ENCODE measurements around the gene ENOX1. TPM values are rescaled to one million over a fixed set of nuclear protein-coding genes. Genes with fewer than 3 reads are reported as not detected.

The ENOX1 gene
- 0.68 and 1.1 TPM in 2 replicates for total RNA-seq (ENCODE audit: low replicate concordance)

DNA sequence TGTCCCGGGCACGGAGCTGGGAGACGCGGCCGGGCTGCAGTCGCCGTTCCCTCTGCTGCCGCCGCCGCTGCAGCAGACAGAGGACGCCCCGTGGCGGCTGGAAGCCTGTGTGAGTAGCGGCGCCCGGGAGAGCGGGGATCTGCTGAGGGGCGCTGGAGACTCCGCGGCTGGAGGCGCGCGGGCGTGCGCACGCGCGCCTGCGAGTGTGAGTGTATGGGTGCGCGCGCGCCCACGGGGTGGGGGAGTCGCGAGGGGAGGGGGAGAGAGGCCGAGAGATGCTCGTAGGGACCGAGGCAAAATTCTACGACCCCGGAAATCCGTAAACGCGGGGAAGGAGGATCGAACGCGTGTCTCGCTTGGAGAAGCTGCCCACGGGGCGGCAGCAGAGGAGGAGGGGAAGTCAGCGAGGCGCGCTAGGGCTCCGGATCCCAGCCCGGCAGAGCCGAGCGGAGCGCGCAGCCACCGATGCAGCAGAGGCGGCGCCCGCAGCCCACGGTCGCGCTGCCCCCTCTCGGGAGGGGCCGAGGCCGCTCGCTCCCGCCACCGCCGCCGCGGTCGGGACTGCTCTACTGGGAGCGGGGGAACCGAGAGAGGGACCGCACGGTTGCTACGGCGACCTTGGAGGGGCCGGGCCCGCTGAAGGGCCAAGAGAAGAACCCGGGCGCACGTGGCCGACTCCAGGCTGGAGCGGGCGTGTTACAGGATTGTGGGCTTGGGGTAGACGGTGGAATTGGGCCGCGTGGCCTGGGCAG lies at the start of gene ENOX1:
ENOX1 (minus strand) TSS at position 207 of the 752 bp plus-strand sequence.
- no peak within 1 kb of the TSS for H3K9ac ChIP-seq
- peak within 1 kb of the TSS; percentile 93 for H3K4me2 ChIP-seq
- TF ChIP-seq EZH2phosphoT487 (IDR thresholded peaks at IDR 0.05) (no peak), EZH2 (IDR thresholded peaks at IDR 0.05) (peak; percentile 20)
- TF ChIP-seq, protein P1, sequence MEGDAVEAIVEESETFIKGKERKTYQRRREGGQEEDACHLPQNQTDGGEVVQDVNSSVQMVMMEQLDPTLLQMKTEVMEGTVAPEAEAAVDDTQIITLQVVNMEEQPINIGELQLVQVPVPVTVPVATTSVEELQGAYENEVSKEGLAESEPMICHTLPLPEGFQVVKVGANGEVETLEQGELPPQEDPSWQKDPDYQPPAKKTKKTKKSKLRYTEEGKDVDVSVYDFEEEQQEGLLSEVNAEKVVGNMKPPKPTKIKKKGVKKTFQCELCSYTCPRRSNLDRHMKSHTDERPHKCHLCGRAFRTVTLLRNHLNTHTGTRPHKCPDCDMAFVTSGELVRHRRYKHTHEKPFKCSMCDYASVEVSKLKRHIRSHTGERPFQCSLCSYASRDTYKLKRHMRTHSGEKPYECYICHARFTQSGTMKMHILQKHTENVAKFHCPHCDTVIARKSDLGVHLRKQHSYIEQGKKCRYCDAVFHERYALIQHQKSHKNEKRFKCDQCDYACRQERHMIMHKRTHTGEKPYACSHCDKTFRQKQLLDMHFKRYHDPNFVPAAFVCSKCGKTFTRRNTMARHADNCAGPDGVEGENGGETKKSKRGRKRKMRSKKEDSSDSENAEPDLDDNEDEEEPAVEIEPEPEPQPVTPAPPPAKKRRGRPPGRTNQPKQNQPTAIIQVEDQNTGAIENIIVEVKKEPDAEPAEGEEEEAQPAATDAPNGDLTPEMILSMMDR (IDR thresholded peaks at IDR 0.05): peak; percentile 25
- peak within 1 kb of the TSS; percentile 94 for H2AFZ ChIP-seq (replicated peaks)
- H3K36me3 Mint-ChIP-seq: no peaks in the 10 kb centered on the region
- peak within 1 kb of the TSS; percentile 94 for H3K4me3 Mint-ChIP-seq
- DNase-seq (ENCODE audit: low spot score): peak; percentile 88
- H3K27ac ChIP-seq: no peak within 1 kb of the TSS
- no peaks in the 10 kb centered on the region for H3K79me2 ChIP-seq (ENCODE audit: low read depth)
- H3K27ac Mint-ChIP-seq: peak within 1 kb of the TSS; percentile 66
- H3K4me3 ChIP-seq: peak within 1 kb of the TSS; percentile 64
- no peaks in the 10 kb centered on the region for H3K9me3 ChIP-seq (ENCODE audit: low read depth)
- H3K4me1 Mint-ChIP-seq: peaks cover 29% of the 10 kb centered on the region
- no peaks in the 10 kb centered on the region for H3K36me3 ChIP-seq
- H3F3A ChIP-seq (ENCODE audit: low read depth): peaks cover 32% of the 10 kb centered on the region
- no peaks in the 10 kb centered on the region for H3K9me3 Mint-ChIP-seq
- H3K27me3 Mint-ChIP-seq (ENCODE audit: insufficient read depth, low read depth): peaks cover 4% of the 10 kb centered on the region
- peaks cover 20% of the 10 kb centered on the region for H3K4me1 ChIP-seq
- H3K27me3 ChIP-seq: peaks cover 54% of the 10 kb centered on the region
- H4K20me1 ChIP-seq (ENCODE audit: low read depth): no peaks in the 10 kb centered on the region

DNA sequence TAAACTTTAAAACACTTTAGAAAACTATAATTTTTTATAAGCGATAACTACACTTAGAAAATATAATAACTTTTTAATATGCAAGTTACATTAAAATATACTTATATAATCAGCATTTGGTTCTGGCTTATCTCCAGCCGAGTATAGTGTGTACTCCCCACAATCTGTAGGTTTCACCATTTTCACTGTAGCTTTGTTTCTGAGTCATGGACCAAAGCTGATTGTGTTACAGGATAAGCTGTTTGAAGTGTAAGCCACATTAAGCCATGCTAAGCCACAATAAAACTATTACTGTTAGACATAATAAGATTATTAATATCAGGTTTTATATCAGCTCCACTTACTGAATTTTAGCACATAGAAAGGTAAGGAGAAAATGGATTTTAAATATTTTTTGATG lies 48.9 kb upstream of the ENOX1 start:
- H3K9me3 ChIP-seq (ENCODE audit: low read depth): no peaks in the 10 kb centered on the region
- Mint-ChIP-seq H3K36me3 (no peaks in the 10 kb centered on the region), H3K9me3 (no peaks in the 10 kb centered on the region), H3K27ac (no peak overlapping the region), H3K27me3 (ENCODE audit: insufficient read depth, low read depth) (no peaks in the 10 kb centered on the region), H3K4me1 (no peaks in the 10 kb centered on the region), H3K4me3 (no peak overlapping the region)
- no peak overlapping the region for H2AFZ ChIP-seq (replicated peaks)
- H3K9ac ChIP-seq: no peak overlapping the region
- H4K20me1 ChIP-seq (ENCODE audit: low read depth): no peaks in the 10 kb centered on the region
- TF ChIP-seq EZH2phosphoT487 (IDR thresholded peaks at IDR 0.05) (no peak), EZH2 (IDR thresholded peaks at IDR 0.05) (no peak)
- TF ChIP-seq, protein P1 (IDR thresholded peaks at IDR 0.05): no peak
- no peak overlapping the region for H3K27ac ChIP-seq
- no peak overlapping the region for H3K4me3 ChIP-seq
- H3K4me2 ChIP-seq: no peak overlapping the region
- H3K36me3 ChIP-seq: no peaks in the 10 kb centered on the region
- peaks cover 3% of the 10 kb centered on the region for H3K4me1 ChIP-seq
- no peaks in the 10 kb centered on the region for H3K27me3 ChIP-seq
- H3K79me2 ChIP-seq (ENCODE audit: low read depth): no peaks in the 10 kb centered on the region
- H3F3A ChIP-seq (ENCODE audit: low read depth): no peaks in the 10 kb centered on the region
- DNase-seq (ENCODE audit: low spot score): no peak

DNA sequence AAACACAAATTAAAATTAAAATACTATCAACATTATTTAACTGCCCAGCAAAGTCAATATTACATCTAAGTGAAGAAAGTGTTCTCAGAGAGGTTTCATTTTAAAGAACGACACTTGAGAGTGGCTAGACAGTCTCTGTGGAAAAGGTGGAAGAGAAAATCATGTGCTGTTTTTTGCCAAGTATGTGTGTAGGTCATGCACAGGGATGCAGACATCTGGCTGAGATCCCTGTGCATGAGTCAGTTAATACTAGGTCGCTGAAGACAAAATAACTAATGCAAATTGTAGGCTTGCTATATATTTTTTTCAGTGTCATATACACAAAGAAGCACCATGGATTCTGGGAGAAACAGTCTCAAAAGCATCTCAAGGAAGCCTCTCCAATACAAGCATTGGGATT lies 44.3 kb upstream of the ENOX1 start:
- no peak overlapping the region for H2AFZ ChIP-seq (replicated peaks)
- no peaks in the 10 kb centered on the region for H4K20me1 ChIP-seq (ENCODE audit: low read depth)
- H3K79me2 ChIP-seq (ENCODE audit: low read depth): no peaks in the 10 kb centered on the region
- no peaks in the 10 kb centered on the region for H3K4me1 Mint-ChIP-seq
- H3K27me3 Mint-ChIP-seq (ENCODE audit: insufficient read depth, low read depth): no peaks in the 10 kb centered on the region
- no peak overlapping the region for H3K27ac Mint-ChIP-seq
- no peaks in the 10 kb centered on the region for H3K4me1 ChIP-seq
- H3K4me2 ChIP-seq: no peak overlapping the region
- no peak overlapping the region for H3K4me3 ChIP-seq
- H3F3A ChIP-seq (ENCODE audit: low read depth): no peaks in the 10 kb centered on the region
- DNase-seq (ENCODE audit: low spot score): no peak
- no peaks in the 10 kb centered on the region for H3K36me3 Mint-ChIP-seq
- H3K9me3 Mint-ChIP-seq: peaks cover 2% of the 10 kb centered on the region
- H3K4me3 Mint-ChIP-seq: no peak overlapping the region
- H3K9me3 ChIP-seq (ENCODE audit: low read depth): no peaks in the 10 kb centered on the region
- TF ChIP-seq, protein P1 (IDR thresholded peaks at IDR 0.05): no peak
- TF ChIP-seq EZH2phosphoT487 (IDR thresholded peaks at IDR 0.05) (no peak), EZH2 (IDR thresholded peaks at IDR 0.05) (no peak)
- H3K27me3 ChIP-seq: no peaks in the 10 kb centered on the region
- no peaks in the 10 kb centered on the region for H3K36me3 ChIP-seq
- no peak overlapping the region for H3K27ac ChIP-seq
- H3K9ac ChIP-seq: no peak overlapping the region
